PC-9 (cell line): ENCODE measurements around the gene CRYZL1. TPM values are rescaled to one million over a fixed set of nuclear protein-coding genes. Genes with fewer than 3 reads are reported as not detected.
A peak's percentile ranks its signal among the peaks of the same experiment; 100 is the strongest.

Experiments used
- BruUV-seq: library from RNA; stranded (reverse); fragments of 400-500 nt; replicated peaks from 2 replicates; lab custom pipeline; 2021; lab: Mats Ljungman, UMichigan
- CTCF ChIA-PET: fragments of 300-600 bp; sonication (Branson Sonifier 250); formaldehyde crosslinking; loops from one replicate; lab custom pipeline; 2022; ENCODE audit warnings: antibody characterized with exemption; lab: Charles Lee
- POLR2A ChIA-PET: fragments of 300-600 bp; sonication (Branson Sonifier 250); formaldehyde crosslinking; loops from one replicate; lab custom pipeline; 2022; ENCODE audit warnings: antibody characterized with exemption; ENCODE audit not compliant: unreplicated experiment; lab: Charles Lee
- DNase-seq, 2 experiments: peaks; one replicate each; pipeline versions ENCODE4 v3.0.0 to v3.0.0-alpha.2; 2015 to 2022; ENCODE audit warnings: mixed read lengths in 1 of 2
- H2AFZ ChIP-seq: fragments of 200-600 bp; sonication (generic); 2 replicates; pipeline ENCODE4 v1.8.1; 2017; ENCODE audit warnings: antibody characterized with exemption
- H3F3A ChIP-seq: fragments of 200-600 bp; sonication (generic); 2 replicates; pipeline ENCODE4 v1.8.1; 2017; ENCODE audit warnings: antibody characterized with exemption, mild to moderate bottlenecking, low read depth; ENCODE audit not compliant: insufficient read depth
- H3K27ac ChIP-seq: fragments of 200-600 bp; sonication (generic); 2 replicates; pipeline ENCODE4 v1.6.1; 2016; ENCODE audit warnings: mixed run types
- H3K27me3 ChIP-seq: fragments of 200-600 bp; sonication (generic); 2 replicates; pipeline ENCODE4 v1.6.1; 2016; ENCODE audit warnings: low read depth, mixed run types; ENCODE audit not compliant: insufficient read depth
- H3K36me3 ChIP-seq: fragments of 200-600 bp; sonication (generic); 2 replicates; pipeline ENCODE4 v1.6.1; 2016; ENCODE audit warnings: low read depth, mixed run types
- H3K4me1 ChIP-seq: fragments of 200-600 bp; sonication (generic); replicated peaks from 2 replicates; pipeline ENCODE4 v1.6.1; 2016; ENCODE audit warnings: mixed run types; ENCODE audit not compliant: insufficient read depth
- H3K4me2 ChIP-seq: fragments of 200-600 bp; sonication (generic); 2 replicates; pipeline ENCODE4 v1.6.1; 2017; ENCODE audit warnings: mixed run types
- H3K4me3 ChIP-seq: fragments of 200-600 bp; sonication (generic); 2 replicates; pipeline ENCODE4 v1.6.1; 2016; ENCODE audit warnings: mixed run types
- H3K79me2 ChIP-seq: fragments of 200-600 bp; sonication (generic); 2 replicates; pipeline ENCODE4 v1.6.1; 2017; ENCODE audit warnings: low read depth, mixed run types
- H3K9me2 ChIP-seq: fragments of 200-600 bp; sonication (generic); 2 replicates; pipeline ENCODE4 v1.8.1; 2017; ENCODE audit warnings: mild to moderate bottlenecking; ENCODE audit not compliant: insufficient read depth
- H3K9me3 ChIP-seq: fragments of 200-600 bp; sonication (generic); 2 replicates; pipeline ENCODE4 v1.8.1; 2016; ENCODE audit warnings: low read depth; ENCODE audit not compliant: insufficient read depth
- H4K20me1 ChIP-seq: fragments of 200-600 bp; sonication (generic); 2 replicates; pipeline ENCODE4 v1.8.1; 2017; ENCODE audit not compliant: insufficient read depth
- CTCF ChIP-seq: fragments of 200-600 bp; sonication (generic); conservative IDR thresholded peaks from 2 replicates; pipeline ENCODE4 v1.6.1; 2017; ENCODE audit warnings: mixed run types, antibody characterized with exemption, mild to moderate bottlenecking, moderate library complexity
- EZH2 ChIP-seq: fragments of 200-600 bp; sonication (generic); IDR thresholded peaks from 2 replicates; pipeline ENCODE4 v1.8.0; 2017; ENCODE audit warnings: antibody characterized with exemption, low read depth
- intact Hi-C: fragments of 100-400 bp; cut with micrococcal nuclease; formaldehyde crosslinking; loops from one replicate; pipeline ENCODE4 v1.10.0; 2022; ENCODE audit not compliant: unreplicated experiment
- total RNA-seq: library from RNA; stranded (reverse); gene quantifications from 2 replicates; pipeline ENCODE4 v1.2.3, GENCODE V29; 2021

Gene CRYZL1
- total RNA-seq, 1 experiment from 2014 or later = 22.4 TPM

- BruUV-seq = TSS peak; percentile 12
- Histone ChIP-seq H2AFZ (no peak overlapping the region), H3K9me3 (no peaks in the 10 kb centered on the region), H3K79me2 (peaks cover 86% of the 10 kb centered on the region), H3K36me3 (peaks cover 48% of the 10 kb centered on the region), H3F3A (peaks cover under 1% of the 10 kb centered on the region; the same call in 1 of the 2 replicates), H3K27ac (no peak overlapping the region), H3K4me2 (no peak overlapping the region), H4K20me1 (peaks cover 62% of the 10 kb centered on the region), H3K27me3 (no peaks in the 10 kb centered on the region), H3K9me2 (no peaks in the 10 kb centered on the region), H3K4me3 (no peak overlapping the region), H3K4me1 (no peaks in the 10 kb centered on the region)
- ChIA-PET POLR2A (interaction anchor here (0.6 kb wide), 1 partner anchor 21 kb away, joined by 5 read pairs; no protein-coding TSS in a partner anchor), CTCF (no interaction called here)
- TF ChIP-seq CTCF (no peak), EZH2 (no peak)
- intact Hi-C loops = no loop called here
- no peak for DNase-seq
Measured at GRCh38 chr21:33554236-33554981, 87.1 kb downstream of the CRYZL1 start.

GRCh38 chr21:33552999-33553598 lies 88.4 kb downstream of the CRYZL1 start:
- POLR2A ChIA-PET = no interaction called here
- Histone ChIP-seq H3K9me2 (no peaks in the 10 kb centered on the region), H3K36me3 (peaks cover 41% of the 10 kb centered on the region)

More at GRCh38 chr21:33552999-33553598, 88.4 kb downstream of the CRYZL1 start:
- Histone ChIP-seq H4K20me1 (peaks cover 55% of the 10 kb centered on the region), H3K9me3 (no peaks in the 10 kb centered on the region), H3F3A (no peaks in the 10 kb centered on the region), H3K79me2 (peaks cover 96% of the 10 kb centered on the region), H3K27me3 (no peaks in the 10 kb centered on the region), H3K27ac (no peak overlapping the region), H3K4me1 (no peaks in the 10 kb centered on the region), H2AFZ (no peak overlapping the region), H3K4me2 (no peak overlapping the region), H3K4me3 (no peak overlapping the region)
- no peak for DNase-seq
- CTCF ChIA-PET = no interaction called here
- TF ChIP-seq EZH2 = no peak
- TF ChIP-seq CTCF = no peak
- BruUV-seq = no TSS peak
- intact Hi-C loops = no loop called here
